ENCODE data around the gene RIN1. TPM values are rescaled to one million over a fixed set of nuclear protein-coding genes. Genes with fewer than 3 reads are reported as not detected.

The RIN1 gene
- total and polyA plus RNA-seq, 3 experiments from 2014 or later, result 1.5 to 2.3 (median 1.7) TPM

DNA sequence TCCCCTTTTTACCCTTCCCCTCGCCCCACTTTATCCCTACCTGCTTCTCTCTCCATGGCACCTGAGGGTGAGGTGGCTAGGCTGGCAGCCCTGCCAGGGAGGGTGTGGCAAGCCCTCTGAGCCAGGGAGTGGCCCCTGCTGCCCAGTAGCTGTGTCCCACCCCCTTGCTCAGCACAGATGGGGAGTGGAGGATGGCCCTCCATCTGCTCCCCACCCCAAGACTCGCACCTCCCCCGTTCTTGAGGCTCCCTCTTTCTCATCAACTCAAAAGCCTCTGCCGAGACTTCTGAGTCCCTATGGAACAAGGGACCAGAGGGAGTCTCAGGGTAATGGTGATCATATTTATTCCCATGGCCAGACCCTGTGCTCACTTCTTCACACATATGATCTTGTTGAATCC lies 42.9 kb downstream of the RIN1 start:
- peaks cover 23 to 30% (median 27%) of the 10 kb centered on the region in 3 donors for H3K4me1 Mint-ChIP-seq
- Histone ChIP-seq H3K27ac (ENCODE audit: low read depth, low read length) (no peak overlapping the region), H3K4me1 (ENCODE audit: insufficient read depth, low read length) (peaks cover 11% of the 10 kb centered on the region), H3K4me3 (ENCODE audit: low read length) (no peak overlapping the region), H3K36me3 (ENCODE audit: insufficient read depth, low read length) (no peaks in the 10 kb centered on the region), H3K27me3 (ENCODE audit: insufficient read depth, low read length, poor library complexity, severe bottlenecking) (peaks cover 15% of the 10 kb centered on the region), H3K9me3 (ENCODE audit: low read length) (no peaks in the 10 kb centered on the region)
- POLR2A ChIA-PET, result no interaction called here
- H3K9me3 Mint-ChIP-seq, result no peaks in the 10 kb centered on the region
- peaks cover 0 to 4% (median 4%) of the 10 kb centered on the region in 3 donors for H3K36me3 Mint-ChIP-seq
- no peak overlapping the region for H3K27ac Mint-ChIP-seq
- H3K27me3 Mint-ChIP-seq, result peaks cover 14 to 24% of the 10 kb centered on the region in 2 donors
- CTCF ChIA-PET, result no interaction called here
- peak overlapping the region in 3 of 7 donors; percentile 3 to 80 (median 49) for H3K4me3 Mint-ChIP-seq
- DNase-seq, result no peak

DNA sequence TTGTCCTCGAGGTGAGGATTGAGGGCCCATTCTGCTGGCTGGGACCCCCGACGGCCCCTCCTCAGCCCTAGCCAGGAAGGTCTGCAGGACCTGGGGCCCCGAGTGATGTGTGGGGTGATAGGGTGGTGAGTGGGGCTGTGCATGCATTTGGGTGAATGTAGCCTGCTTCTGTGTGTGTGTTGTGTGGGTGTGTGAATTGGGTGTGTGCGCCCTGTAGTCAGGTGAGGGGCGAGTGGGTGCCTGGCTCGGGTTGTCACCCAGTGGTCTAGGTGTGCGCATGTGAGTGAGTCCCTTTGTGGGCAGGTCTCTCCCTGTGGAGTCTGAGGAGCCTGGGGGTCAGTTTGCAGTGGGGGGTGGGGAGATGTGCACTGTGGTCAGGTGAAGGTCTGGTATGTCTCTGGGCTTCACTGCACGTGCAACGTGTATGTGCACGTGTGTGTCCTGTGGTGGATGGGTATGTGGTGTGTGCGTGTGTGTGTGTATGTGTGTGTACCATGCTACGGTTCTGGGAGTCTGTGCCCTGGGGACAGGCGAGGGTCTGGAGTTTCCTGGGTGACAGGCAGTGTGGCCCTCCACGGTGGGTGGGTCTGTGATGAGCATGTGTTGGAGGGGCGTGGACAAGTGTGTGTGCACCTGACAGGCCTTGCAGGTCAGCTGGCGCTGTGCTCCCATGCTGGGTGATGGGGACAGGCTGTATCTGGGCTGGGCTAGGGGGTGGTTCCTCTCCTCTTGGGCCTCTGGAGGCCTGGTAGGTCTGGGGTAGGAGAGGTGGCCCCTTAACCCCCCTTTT lies 43.5 kb downstream of the RIN1 start:
- no peak for DNase-seq
- Mint-ChIP-seq H3K27me3 (peaks cover 14 to 24% of the 10 kb centered on the region in 2 donors), H3K27ac (peak overlapping the region in 3 of 8 donors; percentile 29 to 44 (median 37)), H3K4me1 (peaks cover 23 to 36% (median 27%) of the 10 kb centered on the region in 3 donors), H3K9me3 (no peaks in the 10 kb centered on the region), H3K4me3 (peak overlapping the region; percentile 33 to 80 (median 69)), H3K36me3 (peaks cover 0 to 5% (median 4%) of the 10 kb centered on the region in 3 donors)
- Histone ChIP-seq H3K27me3 (ENCODE audit: insufficient read depth, low read length, poor library complexity, severe bottlenecking) (peaks cover 15% of the 10 kb centered on the region), H3K9me3 (ENCODE audit: low read length) (no peaks in the 10 kb centered on the region), H3K27ac (ENCODE audit: low read depth, low read length) (no peak overlapping the region), H3K4me1 (ENCODE audit: insufficient read depth, low read length) (peaks cover 18% of the 10 kb centered on the region), H3K4me3 (ENCODE audit: low read length) (no peak overlapping the region), H3K36me3 (ENCODE audit: insufficient read depth, low read length) (no peaks in the 10 kb centered on the region)
- ChIA-PET CTCF (no interaction called here), POLR2A (no interaction called here)

DNA sequence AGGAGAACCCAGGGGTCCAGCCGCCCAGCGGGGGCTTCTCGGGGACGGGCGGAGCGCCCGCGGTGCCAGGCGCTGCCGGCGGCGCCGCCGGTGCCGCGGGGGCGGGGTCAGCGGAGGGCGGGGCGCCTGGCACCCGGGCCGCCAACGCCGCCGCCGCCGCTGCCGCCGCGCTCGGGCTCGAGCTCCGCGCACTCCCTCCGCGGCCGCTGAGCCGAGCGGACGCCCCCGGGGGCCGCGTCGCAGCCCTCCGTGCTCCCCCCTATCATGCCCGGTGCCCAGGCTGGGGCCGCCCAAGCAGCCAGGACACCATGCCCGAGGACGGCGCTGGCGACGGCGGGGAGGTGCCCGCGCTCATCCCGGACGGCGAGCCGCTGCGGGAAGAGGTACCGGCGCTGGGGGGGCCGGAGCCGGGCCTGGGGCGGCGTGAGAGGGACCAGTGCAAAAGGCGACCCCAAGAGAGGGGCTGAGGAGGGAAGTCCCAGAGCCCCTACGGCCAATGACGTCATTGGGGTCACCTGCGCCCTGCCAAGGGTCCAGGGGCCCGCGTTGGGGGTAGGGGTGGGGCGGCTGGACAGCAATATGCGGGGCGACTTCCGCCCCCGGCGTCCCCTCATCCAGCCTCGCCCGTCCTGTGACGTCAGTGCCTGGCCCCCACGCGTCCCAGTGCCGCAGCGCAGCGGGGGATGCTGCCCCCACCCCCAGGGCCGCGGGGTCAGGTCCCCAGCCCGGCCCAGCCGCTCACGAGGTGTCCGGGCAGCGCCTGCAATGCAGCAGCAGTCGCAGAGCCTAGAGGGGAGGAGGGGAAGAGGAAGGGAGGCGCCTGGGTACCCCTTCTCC lies 44.3 kb downstream of the RIN1 start, which contains the start of gene TMEM151A:
TSS of gene TMEM151A (plus strand) at position 189 of the 837 bp plus-strand sequence. CDS start at position 309, 120 bp downstream.
- peaks cover 26% of the 10 kb centered on the region for H3K4me1 ChIP-seq (ENCODE audit: insufficient read depth, low read length)
- Mint-ChIP-seq H3K36me3 (peaks cover 0 to 5% (median 4%) of the 10 kb centered on the region in 3 donors), H3K27me3 (peaks cover 14 to 24% of the 10 kb centered on the region in 2 donors), H3K4me3 (peak within 1 kb of the TSS; percentile 73 to 96 (median 86)), H3K9me3 (no peaks in the 10 kb centered on the region), H3K27ac (peak within 1 kb of the TSS in 5 of 8 donors; percentile 4 to 81 (median 29)), H3K4me1 (peaks cover 24 to 44% (median 31%) of the 10 kb centered on the region in 3 donors)
- DNase-seq, result no peak
- CTCF ChIA-PET, result interaction anchor here (0.8 to 5.3 kb wide), 4 partner anchors 9 to 512 kb away, joined by 3 to 39 read pairs (median 6); no protein-coding TSS in a partner anchor
- H3K36me3 ChIP-seq (ENCODE audit: insufficient read depth, low read length), result no peaks in the 10 kb centered on the region
- no peak within 1 kb of the TSS for H3K27ac ChIP-seq (ENCODE audit: low read depth, low read length)
- H3K4me3 ChIP-seq (ENCODE audit: low read length), result no peak within 1 kb of the TSS
- H3K27me3 ChIP-seq (ENCODE audit: insufficient read depth, low read length, poor library complexity, severe bottlenecking), result peaks cover 15% of the 10 kb centered on the region
- POLR2A ChIA-PET, result interaction anchor here (0.5 to 1.4 kb wide), 6 partner anchors 10 to 1490 kb away, joined by 3 to 4 read pairs (median 4); partner anchors contain the start of genes MRPL11 and PELI3
- no peaks in the 10 kb centered on the region for H3K9me3 ChIP-seq (ENCODE audit: low read length)

DNA sequence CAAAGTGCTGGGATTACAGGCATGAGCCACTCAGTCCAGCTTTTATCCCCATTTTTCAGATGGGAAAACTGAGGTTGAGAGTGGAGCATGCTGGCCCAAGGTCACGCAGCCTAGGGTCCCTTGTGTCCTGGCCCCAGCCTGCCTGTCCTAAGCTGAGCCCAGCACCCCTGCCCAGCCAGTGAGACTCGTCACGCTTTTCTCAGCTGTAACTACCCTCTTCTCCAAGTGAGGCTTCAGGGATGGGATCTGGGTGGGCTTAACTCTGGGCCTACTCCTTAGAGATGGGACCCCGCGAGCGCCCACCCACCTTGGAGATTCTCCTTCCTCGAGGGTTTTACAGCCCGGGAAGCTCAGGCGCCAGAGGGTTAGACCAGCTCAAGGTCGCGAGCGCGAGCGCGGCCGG lies 44.9 kb downstream of the RIN1 start:
- Mint-ChIP-seq H3K27me3 (peaks cover 13 to 23% of the 10 kb centered on the region in 2 donors), H3K36me3 (peaks cover 0 to 5% (median 4%) of the 10 kb centered on the region in 3 donors), H3K4me1 (peaks cover 25 to 47% (median 35%) of the 10 kb centered on the region in 3 donors), H3K9me3 (no peaks in the 10 kb centered on the region), H3K4me3 (peak overlapping the region in 4 of 7 donors; percentile 27 to 87 (median 86)), H3K27ac (peak overlapping the region in 1 of 8 donors; percentile 81)
- H3K27ac ChIP-seq (ENCODE audit: low read depth, low read length), result no peak overlapping the region
- H3K9me3 ChIP-seq (ENCODE audit: low read length), result no peaks in the 10 kb centered on the region
- POLR2A ChIA-PET, result interaction anchor here (0.5 to 1.4 kb wide), 6 partner anchors 9 to 1489 kb away, joined by 3 to 4 read pairs (median 4); partner anchors contain the start of genes MRPL11 and PELI3
- peaks cover 15% of the 10 kb centered on the region for H3K27me3 ChIP-seq (ENCODE audit: insufficient read depth, low read length, poor library complexity, severe bottlenecking)
- H3K4me1 ChIP-seq (ENCODE audit: insufficient read depth, low read length), result peaks cover 28% of the 10 kb centered on the region
- no peak for DNase-seq
- H3K4me3 ChIP-seq (ENCODE audit: low read length), result no peak overlapping the region
- CTCF ChIA-PET, result interaction anchor here (0.8 to 5.3 kb wide), 4 partner anchors 9 to 511 kb away, joined by 3 to 39 read pairs (median 6); no protein-coding TSS in a partner anchor
- no peaks in the 10 kb centered on the region for H3K36me3 ChIP-seq (ENCODE audit: insufficient read depth, low read length)

DNA sequence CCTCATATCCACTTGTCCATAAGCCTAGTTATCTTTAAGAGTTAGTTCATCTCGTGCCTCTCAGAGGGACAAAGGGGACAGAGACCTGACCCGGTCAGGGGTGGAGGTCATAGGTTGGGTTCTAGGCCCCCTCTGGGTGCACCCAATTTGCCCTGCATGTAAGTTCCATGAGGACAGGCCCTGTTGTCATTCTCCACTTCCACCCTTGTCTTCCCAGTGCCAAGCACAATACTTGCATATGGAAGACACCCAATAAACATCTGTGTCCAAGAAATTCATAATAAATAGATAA lies 46.0 kb downstream of the RIN1 start:
- Histone ChIP-seq H3K36me3 (ENCODE audit: insufficient read depth, low read length) (no peaks in the 10 kb centered on the region), H3K4me1 (ENCODE audit: insufficient read depth, low read length) (peaks cover 28% of the 10 kb centered on the region), H3K27ac (ENCODE audit: low read depth, low read length) (no peak overlapping the region), H3K9me3 (ENCODE audit: low read length) (no peaks in the 10 kb centered on the region), H3K27me3 (ENCODE audit: insufficient read depth, low read length, poor library complexity, severe bottlenecking) (peaks cover 15% of the 10 kb centered on the region), H3K4me3 (ENCODE audit: low read length) (no peak overlapping the region)
- Mint-ChIP-seq H3K4me1 (peaks cover 27 to 47% (median 35%) of the 10 kb centered on the region in 3 donors), H3K4me3 (peak overlapping the region; percentile 84 to 96 (median 87)), H3K36me3 (peaks cover 0 to 7% (median 4%) of the 10 kb centered on the region in 3 donors), H3K27ac (peak overlapping the region in 6 of 8 donors; percentile 5 to 90 (median 74)), H3K27me3 (peaks cover 11 to 20% of the 10 kb centered on the region in 2 donors), H3K9me3 (no peaks in the 10 kb centered on the region)
- ChIA-PET POLR2A (interaction anchor here (1.5 kb wide), 1 partner anchor 29 kb away, joined by 3 read pairs; no protein-coding TSS in a partner anchor), CTCF (interaction anchor here (1.5 to 5.3 kb wide), 2 partner anchors 8 to 21 kb away, joined by 6 to 39 read pairs; no protein-coding TSS in a partner anchor)
- DNase-seq, result no peak

DNA sequence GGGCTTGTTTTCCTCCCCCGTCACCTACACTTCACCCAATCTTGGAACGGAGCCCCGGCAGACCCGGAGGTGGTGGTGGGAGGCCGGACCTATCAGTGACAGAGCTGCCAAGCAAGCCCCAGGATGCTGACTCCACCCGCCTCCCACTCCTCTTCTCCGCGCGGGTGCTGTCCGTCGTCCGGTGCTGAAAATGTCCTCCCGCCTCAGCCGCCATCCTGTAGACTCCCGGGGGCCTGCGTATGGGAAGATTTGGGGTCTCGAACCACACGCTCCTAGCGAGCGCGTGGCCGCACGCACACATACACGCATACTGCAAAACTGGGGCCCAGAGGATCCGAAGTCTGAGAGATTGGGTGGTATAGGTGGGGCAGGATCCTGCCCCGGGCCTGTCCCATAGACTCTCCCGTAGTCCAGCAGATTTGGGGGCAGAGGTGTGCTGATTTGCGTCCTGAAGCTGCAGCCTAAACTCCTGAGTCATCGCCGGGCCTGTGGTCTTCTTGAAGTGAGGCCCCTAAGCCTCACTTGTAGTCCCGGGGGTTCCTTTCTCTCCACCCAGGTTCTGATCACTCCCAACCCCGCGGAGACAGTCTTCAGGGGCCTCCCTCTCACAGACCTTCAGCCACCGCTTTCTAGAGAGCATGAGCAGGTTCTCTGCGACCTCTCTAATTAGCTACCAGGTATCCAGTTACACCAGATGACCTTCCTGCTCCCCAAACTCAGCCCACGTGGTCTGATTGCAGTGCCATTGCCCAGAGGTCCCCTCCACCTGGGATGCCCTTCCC lies 46.5 kb downstream of the RIN1 start:
- peaks cover 11 to 20% of the 10 kb centered on the region in 2 donors for H3K27me3 Mint-ChIP-seq
- no peaks in the 10 kb centered on the region for H3K9me3 ChIP-seq (ENCODE audit: low read length)
- peaks cover 0 to 7% (median 4%) of the 10 kb centered on the region in 3 donors for H3K36me3 Mint-ChIP-seq
- DNase-seq, result peak in 3 of 5 donors; percentile 63 to 86 (median 70)
- CTCF ChIA-PET, result interaction anchor here (0.8 to 5.3 kb wide), 9 partner anchors 7 to 405 kb away, joined by 3 to 39 read pairs (median 3); partner anchors contain the start of gene MRPL11
- peaks cover 15% of the 10 kb centered on the region for H3K27me3 ChIP-seq (ENCODE audit: insufficient read depth, low read length, poor library complexity, severe bottlenecking)
- H3K27ac ChIP-seq (ENCODE audit: low read depth, low read length), result peak overlapping the region; percentile 93
- H3K4me3 Mint-ChIP-seq, result peak overlapping the region; percentile 84 to 96 (median 87)
- H3K4me3 ChIP-seq (ENCODE audit: low read length), result peak overlapping the region; percentile 73
- no peaks in the 10 kb centered on the region for H3K9me3 Mint-ChIP-seq
- POLR2A ChIA-PET, result interaction anchor here (0.6 to 1.8 kb wide), 18 partner anchors 9 to 669 kb away, joined by 3 to 19 read pairs (median 4); partner anchors contain the start of genes B4GAT1, NPAS4, RAB1B and RBM4
- H3K4me1 Mint-ChIP-seq, result peaks cover 27 to 47% (median 35%) of the 10 kb centered on the region in 3 donors
- H3K4me1 ChIP-seq (ENCODE audit: insufficient read depth, low read length), result peaks cover 28% of the 10 kb centered on the region
- no peaks in the 10 kb centered on the region for H3K36me3 ChIP-seq (ENCODE audit: insufficient read depth, low read length)
- H3K27ac Mint-ChIP-seq, result peak overlapping the region; percentile 81 to 97 (median 90)

Data from CD8-positive, alpha-beta memory T cell (primary cell).